RWPE2 (cell line): ENCODE data around the gene PCDHGB7.
"Not testable (repeated sequence)": the region's sequence is repeated elsewhere in the genome, so short reads cannot be mapped to it uniquely, and the experiment has no call there.

ENCODE experiments used
- ATAC-seq: fragments of 200-7000 bp; cut with Tn5 transposase; 3 replicates; pipeline ENCODE4 v1.9.1; 2021; ENCODE audit warnings: low read depth
- DNase-seq: peaks from one replicate; pipeline ENCODE4 v3.0.0-alpha.2; 2020; ENCODE audit warnings: low spot score
- H3K27ac ChIP-seq: fragments of 450-650 bp; 2 replicates; pipeline ENCODE4 v1.5.1; 2017; ENCODE audit warnings: mild to moderate bottlenecking; ENCODE audit not compliant: poor library complexity, severe bottlenecking
- H3K27me3 ChIP-seq: fragments of 250-450 bp; sonication (Bioruptor Pico); 2 replicates; pipeline ENCODE4 v1.5.1; 2021; ENCODE audit warnings: mild to moderate bottlenecking, moderate library complexity; ENCODE audit not compliant: insufficient read depth, poor library complexity, severe bottlenecking
- H3K36me3 ChIP-seq: fragments of 250-450 bp; sonication (Bioruptor Pico); 2 replicates; pipeline ENCODE4 v1.5.1; 2020; ENCODE audit warnings: low read depth, mild to moderate bottlenecking, moderate library complexity
- H3K4me1 ChIP-seq: fragments of 250-450 bp; sonication (Bioruptor Pico); 2 replicates; pipeline ENCODE4 v1.5.1; 2021; ENCODE audit warnings: mild to moderate bottlenecking, moderate library complexity; ENCODE audit not compliant: insufficient read depth, poor library complexity, severe bottlenecking
- H3K4me3 ChIP-seq: fragments of 250-450 bp; sonication (Bioruptor Pico); 2 replicates; pipeline ENCODE4 v1.5.1; 2021; ENCODE audit warnings: mild to moderate bottlenecking, moderate library complexity; ENCODE audit not compliant: severe bottlenecking
- H3K9me3 ChIP-seq: fragments of 250-450 bp; sonication (Bioruptor Pico); 2 replicates; pipeline ENCODE4 v1.5.1; 2021; ENCODE audit warnings: mild to moderate bottlenecking, moderate library complexity; ENCODE audit not compliant: severe bottlenecking
- TF ChIP-seq, protein P1 (sequence below): fragments of 450-650 bp; IDR thresholded peaks from one replicate; pipeline ENCODE4 v1.5.1; 2017; ENCODE audit warnings: mild to moderate bottlenecking, moderate library complexity; ENCODE audit not compliant: poor library complexity, severe bottlenecking

The PCDHGB7 gene

DNA sequence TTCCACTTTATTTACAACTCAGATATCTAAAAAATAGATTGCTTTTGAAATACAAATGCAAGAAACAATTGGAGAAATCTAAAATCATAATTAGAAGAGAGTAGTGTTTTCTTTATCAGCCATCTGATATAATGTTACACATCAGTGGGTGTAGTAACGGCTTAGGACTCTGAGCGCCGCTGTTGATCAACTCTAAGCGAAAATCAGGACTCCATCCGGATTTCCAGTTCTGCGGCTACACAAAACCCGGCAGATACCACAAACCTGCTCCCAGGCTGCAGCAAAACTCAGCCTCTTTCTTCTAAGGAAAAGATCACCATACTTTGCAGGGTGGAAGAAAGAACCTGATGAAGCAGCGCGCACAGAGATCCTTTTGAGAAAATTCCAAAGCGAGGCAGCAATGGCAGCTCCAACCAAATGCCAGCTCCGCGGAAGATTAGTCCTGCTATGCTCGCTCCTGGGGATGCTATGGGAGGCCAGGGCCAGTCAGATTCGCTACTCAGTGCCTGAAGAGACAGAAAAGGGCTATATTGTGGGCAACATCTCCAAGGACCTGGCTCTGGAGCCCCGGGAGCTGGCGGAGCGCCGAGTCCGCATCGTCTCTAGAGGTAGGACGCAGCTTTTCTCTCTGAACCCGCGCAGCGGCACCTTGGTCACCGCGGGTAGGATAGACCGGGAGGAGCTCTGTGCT lies 14.8 kb upstream of the PCDHGB7 start, which contains the start of gene PCDHGA9:
Gene PCDHGA9, plus strand, starts transcription at position 226 of the 691 bp plus-strand sequence. Its CDS starts 175 bp downstream, at position 401.
- peak; percentile 42; the same call in 1 of the 3 replicates for ATAC-seq
- H3K4me1 ChIP-seq = peaks cover 3% of the 10 kb centered on the region
- TF ChIP-seq, protein P1, sequence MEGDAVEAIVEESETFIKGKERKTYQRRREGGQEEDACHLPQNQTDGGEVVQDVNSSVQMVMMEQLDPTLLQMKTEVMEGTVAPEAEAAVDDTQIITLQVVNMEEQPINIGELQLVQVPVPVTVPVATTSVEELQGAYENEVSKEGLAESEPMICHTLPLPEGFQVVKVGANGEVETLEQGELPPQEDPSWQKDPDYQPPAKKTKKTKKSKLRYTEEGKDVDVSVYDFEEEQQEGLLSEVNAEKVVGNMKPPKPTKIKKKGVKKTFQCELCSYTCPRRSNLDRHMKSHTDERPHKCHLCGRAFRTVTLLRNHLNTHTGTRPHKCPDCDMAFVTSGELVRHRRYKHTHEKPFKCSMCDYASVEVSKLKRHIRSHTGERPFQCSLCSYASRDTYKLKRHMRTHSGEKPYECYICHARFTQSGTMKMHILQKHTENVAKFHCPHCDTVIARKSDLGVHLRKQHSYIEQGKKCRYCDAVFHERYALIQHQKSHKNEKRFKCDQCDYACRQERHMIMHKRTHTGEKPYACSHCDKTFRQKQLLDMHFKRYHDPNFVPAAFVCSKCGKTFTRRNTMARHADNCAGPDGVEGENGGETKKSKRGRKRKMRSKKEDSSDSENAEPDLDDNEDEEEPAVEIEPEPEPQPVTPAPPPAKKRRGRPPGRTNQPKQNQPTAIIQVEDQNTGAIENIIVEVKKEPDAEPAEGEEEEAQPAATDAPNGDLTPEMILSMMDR = peak; percentile 53
- H3K36me3 ChIP-seq = peaks cover 14% of the 10 kb centered on the region
- peaks cover 31% of the 10 kb centered on the region for H3K9me3 ChIP-seq
- H3K4me3 ChIP-seq = peak within 1 kb of the TSS; percentile 20
- DNase-seq = no peak
- H3K27ac ChIP-seq = no peak within 1 kb of the TSS
- H3K27me3 ChIP-seq = peaks cover 16% of the 10 kb centered on the region

DNA sequence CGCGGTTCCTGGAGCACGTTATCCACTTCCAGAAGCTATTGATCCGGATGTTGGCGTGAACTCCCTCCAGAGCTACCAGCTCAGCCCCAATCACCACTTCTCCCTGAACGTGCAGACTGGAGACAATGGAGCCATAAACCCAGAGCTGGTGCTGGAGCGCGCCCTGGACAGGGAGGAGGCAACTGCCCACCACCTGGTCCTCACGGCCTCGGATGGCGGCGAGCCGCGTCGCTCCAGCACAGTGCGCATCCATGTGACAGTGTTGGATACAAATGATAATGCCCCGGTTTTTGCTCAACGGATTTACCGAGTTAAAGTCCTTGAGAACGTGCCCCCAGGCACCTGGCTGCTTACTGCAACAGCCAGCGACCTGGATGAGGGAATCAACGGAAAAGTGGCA lies 14.1 kb upstream of the PCDHGB7 start:
- H3K27me3 ChIP-seq = peaks cover 16% of the 10 kb centered on the region
- TF ChIP-seq, protein P1 = no peak
- ATAC-seq (no peak), DNase-seq (no peak)
- H3K36me3 ChIP-seq = peaks cover 14% of the 10 kb centered on the region
- peaks cover 3% of the 10 kb centered on the region for H3K4me1 ChIP-seq
- no peak overlapping the region for H3K4me3 ChIP-seq
- peaks cover 33% of the 10 kb centered on the region for H3K9me3 ChIP-seq
- H3K27ac ChIP-seq = no peak overlapping the region

DNA sequence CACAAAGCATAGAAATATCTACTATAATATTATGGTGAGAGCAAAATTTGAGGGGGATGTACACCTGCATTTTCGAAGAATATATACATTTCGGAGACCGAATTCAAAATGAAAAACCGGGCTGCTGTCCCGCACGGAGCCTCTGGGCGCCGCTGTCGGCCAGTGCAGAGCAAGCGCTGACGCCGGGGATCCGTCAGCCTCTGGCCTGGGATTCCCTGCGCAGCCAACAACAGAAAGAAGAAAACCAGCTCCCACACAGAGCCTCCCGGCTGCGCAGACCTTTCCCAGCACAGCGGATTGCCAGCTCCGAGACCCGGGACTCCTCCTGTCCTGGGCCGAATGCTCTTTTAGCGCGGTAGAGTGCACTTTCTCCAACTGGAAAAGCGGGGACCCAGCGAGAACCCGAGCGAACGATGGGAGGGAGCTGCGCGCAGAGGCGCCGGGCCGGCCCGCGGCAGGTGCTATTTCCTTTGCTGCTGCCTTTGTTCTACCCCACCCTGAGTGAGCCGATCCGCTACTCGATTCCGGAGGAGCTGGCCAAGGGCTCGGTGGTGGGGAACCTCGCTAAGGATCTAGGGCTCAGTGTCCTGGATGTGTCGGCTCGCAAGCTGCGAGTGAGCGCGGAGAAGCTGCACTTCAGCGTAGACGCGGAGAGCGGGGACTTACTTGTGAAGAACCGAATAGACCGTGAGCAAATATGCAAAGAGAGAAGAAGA lies 9.5 kb upstream of the PCDHGB7 start, which contains the start of gene PCDHGB6:
Gene PCDHGB6, plus strand, starts transcription at position 232 of the 716 bp plus-strand sequence. Its CDS starts 182 bp downstream, at position 414.
- not testable (repeated sequence) for H3K36me3 ChIP-seq, H3K4me1 ChIP-seq, H3K27me3 ChIP-seq, H3K27ac ChIP-seq, DNase-seq
- H3K9me3 ChIP-seq = peaks cover 21% of the 10 kb centered on the region
- TF ChIP-seq, protein P1 = peak; percentile 60
- H3K4me3 ChIP-seq = peak within 1 kb of the TSS; percentile 9
- peak; percentile 73; the same call in 2 of the 3 replicates for ATAC-seq

DNA sequence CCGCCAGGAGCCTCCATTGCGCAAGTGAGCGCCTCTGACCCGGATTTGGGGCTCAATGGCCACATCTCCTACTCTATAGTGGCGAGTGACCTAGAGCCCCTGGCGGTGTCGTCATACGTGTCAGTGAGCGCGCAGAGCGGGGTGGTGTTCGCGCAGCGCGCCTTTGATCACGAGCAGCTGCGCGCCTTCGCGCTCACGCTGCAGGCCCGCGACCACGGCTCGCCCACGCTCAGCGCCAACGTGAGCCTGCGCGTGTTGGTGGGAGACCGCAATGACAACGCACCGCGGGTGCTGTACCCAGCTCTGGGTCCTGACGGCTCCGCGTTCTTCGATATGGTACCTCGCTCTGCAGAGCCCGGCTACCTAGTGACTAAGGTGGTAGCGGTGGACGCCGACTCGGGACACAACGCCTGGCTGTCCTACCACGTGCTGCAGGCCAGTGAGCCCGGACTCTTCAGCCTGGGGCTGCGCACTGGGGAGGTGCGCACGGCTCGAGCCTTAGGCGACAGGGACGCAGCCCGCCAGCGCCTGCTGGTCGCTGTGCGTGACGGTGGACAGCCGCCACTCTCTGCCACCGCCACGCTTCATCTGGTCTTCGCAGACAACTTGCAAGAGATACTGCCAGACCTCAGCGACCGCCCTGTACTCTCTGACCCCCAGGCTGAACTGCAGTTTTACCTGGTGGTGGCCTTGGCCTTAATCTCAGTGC lies 7.7 kb upstream of the PCDHGB7 start:
- TF ChIP-seq, protein P1 = no peak
- Histone ChIP-seq H3K36me3 (no peaks in the 10 kb centered on the region), H3K4me1 (peaks cover 3% of the 10 kb centered on the region), H3K27ac (no peak overlapping the region), H3K9me3 (peaks cover 32% of the 10 kb centered on the region), H3K27me3 (peaks cover 4% of the 10 kb centered on the region), H3K4me3 (no peak overlapping the region)
- ATAC-seq (no peak), DNase-seq (no peak)
